GM21515 (cell line): Measurements from ENCODE around the gene GJA9.

ENCODE experiments used
- ATAC-seq: cut with Tn5 transposase; IDR thresholded peaks from one replicate; pipeline ENCODE4 v1.9.1; 2021; ENCODE audit not compliant: unreplicated experiment

Gene GJA9

DNA sequence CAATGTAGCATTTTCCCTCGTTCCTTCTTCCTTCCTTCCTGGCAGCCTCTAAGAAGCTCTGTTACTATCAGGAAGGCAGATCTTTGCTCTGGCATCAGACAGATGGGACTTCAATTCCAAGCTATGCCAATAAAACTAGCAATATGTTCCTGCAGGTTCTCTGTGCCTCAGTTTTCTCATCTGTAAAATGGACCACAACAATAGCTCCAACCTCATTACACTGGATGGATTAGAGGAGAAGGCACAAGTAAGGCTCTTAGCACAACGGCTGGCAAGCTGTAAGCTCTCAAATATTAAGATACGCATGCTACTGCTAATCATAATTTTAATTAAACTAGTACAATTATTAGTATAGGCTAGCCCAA, 49.0 kb downstream of the GJA9 start:
- ATAC-seq, result no peak

DNA sequence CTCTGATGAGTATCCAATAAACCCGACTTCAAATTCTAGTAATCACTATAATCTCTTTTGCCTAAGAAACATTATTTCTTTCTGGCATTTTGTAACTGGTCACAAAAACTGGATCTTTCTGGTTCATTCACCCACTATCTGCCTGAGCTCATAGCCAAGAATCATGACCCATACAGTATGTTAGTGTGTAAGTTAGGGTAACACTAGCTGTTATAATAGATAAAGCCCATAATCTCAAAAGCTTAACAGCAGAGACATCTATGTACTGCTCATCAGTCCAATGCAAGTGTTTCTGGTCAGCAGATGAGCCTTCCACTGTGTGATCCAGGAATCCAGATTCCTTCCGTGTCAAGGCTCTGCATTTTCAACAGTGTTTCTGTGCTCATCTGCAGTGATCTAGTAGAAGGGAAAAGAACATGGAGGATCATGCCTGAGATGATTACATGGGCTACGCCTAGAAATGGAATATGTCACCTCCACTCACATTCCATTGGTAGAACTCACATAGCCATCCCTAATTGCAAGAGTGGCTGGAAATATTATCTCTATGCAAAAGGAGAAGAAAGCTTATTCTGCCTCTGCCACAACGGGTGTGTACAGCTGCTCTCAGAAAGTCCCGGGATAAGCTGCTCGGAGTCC, 49.5 kb downstream of the GJA9 start:
- no peak for ATAC-seq

DNA sequence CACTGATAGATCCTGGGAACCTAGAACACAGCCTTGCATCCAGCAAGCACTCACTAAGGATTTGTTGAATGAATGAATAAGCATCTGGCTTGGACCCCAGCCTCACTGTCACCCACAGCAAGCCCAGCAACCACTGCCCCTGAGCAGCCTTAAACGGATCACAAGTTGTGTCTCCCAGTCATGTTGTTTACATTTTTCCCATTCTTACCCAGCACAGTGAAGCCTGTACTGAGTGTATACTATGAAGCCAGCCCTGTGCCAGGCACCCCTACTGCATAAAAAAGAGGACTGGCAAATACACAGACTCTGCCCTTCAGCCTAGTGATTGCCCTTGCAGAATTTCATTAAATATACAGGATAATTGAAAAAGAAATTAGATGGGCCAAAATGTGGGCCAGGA, 52.0 kb downstream of the GJA9 start:
- no peak for ATAC-seq

DNA sequence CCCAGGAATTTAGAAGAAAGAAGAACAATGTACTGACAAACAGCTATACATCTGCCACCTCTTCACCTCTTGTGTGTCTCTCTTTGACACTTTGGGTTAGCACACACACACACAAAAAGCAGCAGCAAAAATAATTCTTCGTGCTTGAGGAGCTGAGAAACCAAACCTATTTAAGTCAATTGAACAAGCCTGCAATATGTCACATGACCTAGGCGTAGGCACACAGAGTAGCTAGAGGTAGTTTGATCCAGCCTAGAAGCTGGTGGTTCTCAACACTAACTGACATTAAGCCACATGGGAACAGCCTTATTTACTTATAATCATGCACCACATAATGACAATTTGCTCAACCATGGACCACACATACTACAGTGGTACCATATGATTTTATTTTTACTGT, 54.1 kb downstream of the GJA9 start:
- ATAC-seq, result no peak

DNA sequence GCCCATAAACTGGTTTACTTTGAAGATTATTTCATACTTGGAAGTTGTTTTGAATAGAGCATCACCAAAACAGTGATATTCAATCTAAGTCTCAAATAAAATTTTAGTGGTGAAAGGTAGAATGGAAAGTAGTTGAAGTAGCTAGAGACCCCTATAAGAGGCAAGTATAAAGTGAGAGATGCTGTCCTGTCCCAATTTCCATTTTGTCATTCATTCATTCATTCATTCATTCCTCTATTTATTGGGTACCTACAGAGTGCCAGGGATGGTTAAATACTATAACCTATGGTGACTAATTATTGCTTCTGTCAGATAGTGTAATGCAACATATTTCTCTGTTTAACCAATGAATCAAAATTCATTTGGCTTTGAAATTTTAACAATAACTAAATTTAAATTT, 54.5 kb downstream of the GJA9 start:
- ATAC-seq, result no peak

DNA sequence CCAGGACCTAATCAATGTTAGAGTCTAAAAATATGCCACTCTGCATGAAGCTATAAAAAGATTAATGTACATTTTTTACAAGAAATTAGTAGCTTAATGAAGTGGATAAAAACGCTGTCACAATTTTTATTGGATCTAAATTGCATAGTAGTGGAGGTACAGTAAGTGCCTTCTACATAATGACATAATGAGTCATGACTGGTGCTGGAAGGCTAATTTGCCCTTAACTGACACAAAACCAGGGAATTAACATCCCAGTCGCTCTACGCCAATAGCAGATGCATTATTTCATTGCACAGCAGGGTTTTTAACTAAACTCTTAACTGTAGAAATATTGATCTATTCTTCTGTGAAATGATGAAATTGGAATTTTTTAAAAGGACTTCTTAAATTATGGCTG, 55.1 kb downstream of the GJA9 start:
- ATAC-seq, result no peak
